ENCODE measurements around the gene KCNJ8. TPM values are rescaled to one million over a fixed set of nuclear protein-coding genes. Genes with fewer than 3 reads are reported as not detected.

The KCNJ8 gene
- total and polyA plus RNA-seq, 2 of the 8 experiments (the other 6 are each of a cell fraction or from before 2014, with no cell fraction given) = 0.48 to 1.4 TPM

GRCh38 chr12:21745258-21745657 lies 29.2 kb downstream of the KCNJ8 start:
- POLR2A ChIA-PET (ENCODE audit: partially characterized antibody) = no interaction called here
- no peak for FAIRE-seq
- no peak overlapping the region for H3K4me2 ChIP-seq (ENCODE audit: insufficient read depth in 1 of 2, low read depth in 2 of 2, low read length in 2 of 2)

More at GRCh38 chr12:21745258-21745657, 29.2 kb downstream of the KCNJ8 start:
- Histone ChIP-seq H3K56ac (replicated peaks; ENCODE audit: insufficient read length, low read depth, low read length) (no peak overlapping the region), H3K4ac (replicated peaks; ENCODE audit: insufficient read length, low read depth, low read length) (no peak overlapping the region), H2BK20ac (ENCODE audit: low read length) (no peak overlapping the region), H2BK15ac (ENCODE audit: low read length) (no peak overlapping the region), H2BK12ac (ENCODE audit: low read depth, low read length) (no peak overlapping the region), H3K23me2 (ENCODE audit: low read depth, low read length) (no peaks in the 10 kb centered on the region), H3K79me1 (ENCODE audit: low read depth, low read length) (no peaks in the 10 kb centered on the region), H4K91ac (replicated peaks; ENCODE audit: insufficient read length, low read length) (no peak overlapping the region), H3K36me3 (ENCODE audit: control insufficient read depth in 2 of 4, insufficient read depth in 4 of 4, low read length in 3 of 4) (no peaks in the 10 kb centered on the region), H3K18ac (ENCODE audit: extremely low read depth, low read length) (no peak overlapping the region), H2BK120ac (replicated peaks; ENCODE audit: low read depth, low read length) (no peak overlapping the region), H3K23ac (ENCODE audit: insufficient read length) (no peak overlapping the region), H3K27ac (ENCODE audit: low read depth, low read length) (no peak overlapping the region), H2AFZ (ENCODE audit: low read length) (no peak overlapping the region), H3K4me1 (replicated peaks in 1 of 4; ENCODE audit: control insufficient read depth in 3 of 4, insufficient read depth in 4 of 4, low read length in 3 of 4) (no peaks in the 10 kb centered on the region), H3K9ac (replicated peaks in 1 of 4; ENCODE audit: extremely low read depth in 1 of 4, low read depth in 3 of 4, low read length in 3 of 4) (no peak overlapping the region), H3K27me3 (replicated peaks in 1 of 4; ENCODE audit: control insufficient read depth in 3 of 4, extremely low read depth in 1 of 4, insufficient read depth in 3 of 4, low read length in 3 of 4) (no peaks in the 10 kb centered on the region; a peak in 1 of 7 replicates), H2AK5ac (ENCODE audit: low read depth, low read length) (no peak overlapping the region), H2BK5ac (ENCODE audit: low read depth, low read length) (no peak overlapping the region), H4K20me1 (replicated peaks in 1 of 2; ENCODE audit: control insufficient read depth in 1 of 2, insufficient read depth in 2 of 2, low read length in 2 of 2) (no peaks in the 10 kb centered on the region), H4K8ac (ENCODE audit: extremely low read depth, insufficient read depth, low read length) (no peak overlapping the region), H3K9me3 (ENCODE audit: insufficient read depth in 2 of 2, low read depth in 1 of 2, low read length in 1 of 2) (no peaks in the 10 kb centered on the region), H3K14ac (ENCODE audit: insufficient read length) (no peak overlapping the region), H4K5ac (ENCODE audit: insufficient read length, low read depth, low read length) (no peak overlapping the region), H3K79me2 (ENCODE audit: control insufficient read depth in 1 of 2, insufficient read depth in 2 of 2, low read length in 2 of 2) (no peaks in the 10 kb centered on the region), H3K4me3 (ENCODE audit: extremely low read depth in 1 of 4, insufficient read depth in 2 of 4, low read depth in 3 of 4, low read length in 4 of 4) (no peak overlapping the region)
- DNase-seq (ENCODE audit: low read depth in 1 of 2, low spot score in 2 of 2) = no peak
- CTCF ChIA-PET (ENCODE audit: partially characterized antibody) = interaction anchor here (0.8 to 1.9 kb wide), 2 partner anchors 12 to 47 kb away, joined by 3 to 4 read pairs; no protein-coding TSS in a partner anchor
- no peak for TF ChIP-seq KDM5A (IDR thresholded peaks at IDR 0.05; ENCODE audit: low read length)
- TF ChIP-seq SIX5 (IDR thresholded peaks at IDR 0.05; ENCODE audit: low read depth, low read length) = no peak
- TF ChIP-seq YY1 (IDR thresholded peaks at IDR 0.05; ENCODE audit: low read depth, low read length) = no peak
- no peak for TF ChIP-seq JUN (IDR thresholded peaks at IDR 0.05; ENCODE audit: low read depth, low read length)
- TF ChIP-seq EGR1 (IDR thresholded peaks at IDR 0.05; ENCODE audit: borderline replicate concordance, low read depth, low read length) = no peak
- TF ChIP-seq RFX5 (IDR thresholded peaks at IDR 0.05; ENCODE audit: borderline replicate concordance, low read depth, low read length) = no peak
- TF ChIP-seq TEAD4 (IDR thresholded peaks at IDR 0.05; ENCODE audit: low read depth, low read length) = no peak
- TF ChIP-seq SRF (IDR thresholded peaks at IDR 0.05; ENCODE audit: low read depth, low read length) = no peak
- TF ChIP-seq CHD2 (IDR thresholded peaks at IDR 0.05; ENCODE audit: low read length) = no peak
- no peak for TF ChIP-seq EP300 (IDR thresholded peaks at IDR 0.05; ENCODE audit: borderline replicate concordance in 1 of 2, low read depth in 2 of 2, low read length in 2 of 2)
- TF ChIP-seq CBX8 (IDR thresholded peaks at IDR 0.05; ENCODE audit: borderline replicate concordance, low read depth, low read length) = no peak
- TF ChIP-seq MAFK (IDR thresholded peaks at IDR 0.05; ENCODE audit: low read depth, low read length) = no peak
- no peak for TF ChIP-seq SUZ12 (IDR thresholded peaks at IDR 0.05; ENCODE audit: low read length)
- TF ChIP-seq JUND (IDR thresholded peaks at IDR 0.05; ENCODE audit: low read length) = no peak
- TF ChIP-seq TCF12 (IDR thresholded peaks at IDR 0.05; ENCODE audit: low read depth, low read length) = no peak
- WGBS, 2 experiments (ENCODE audit: extremely low coverage in 1 of 2, insufficient coverage in 1 of 2, insufficient read length in 1 of 2, insufficient replicate concordance in 2 of 2, low coverage in 1 of 2, low lambda C conversion rate in 2 of 2, missing lambda C conversion rate in 1 of 2) = 88% methylated on average over 6 of the region's 6 CpGs; no CpG with 5 or more reads in 1 of the 2 experiments
